KBM-7 (cell line): Measurements from ENCODE around the gene ATP5MG.

ENCODE experiments used
- DNase-seq: peaks from one replicate; pipeline ENCODE4 v3.0.0-alpha.2; 2015
- in situ Hi-C: fragments of 300-500 bp; cut with MboI; formaldehyde crosslinking; loops from 2 replicates; pipeline ENCODE4 v1.14.3; 2020; ENCODE audit warnings: low sequenced_read_pairs, low pct_unique_long_range_greater_than_20kb, mixed read lengths

Gene ATP5MG, protein sequence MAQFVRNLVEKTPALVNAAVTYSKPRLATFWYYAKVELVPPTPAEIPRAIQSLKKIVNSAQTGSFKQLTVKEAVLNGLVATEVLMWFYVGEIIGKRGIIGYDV

DNA sequence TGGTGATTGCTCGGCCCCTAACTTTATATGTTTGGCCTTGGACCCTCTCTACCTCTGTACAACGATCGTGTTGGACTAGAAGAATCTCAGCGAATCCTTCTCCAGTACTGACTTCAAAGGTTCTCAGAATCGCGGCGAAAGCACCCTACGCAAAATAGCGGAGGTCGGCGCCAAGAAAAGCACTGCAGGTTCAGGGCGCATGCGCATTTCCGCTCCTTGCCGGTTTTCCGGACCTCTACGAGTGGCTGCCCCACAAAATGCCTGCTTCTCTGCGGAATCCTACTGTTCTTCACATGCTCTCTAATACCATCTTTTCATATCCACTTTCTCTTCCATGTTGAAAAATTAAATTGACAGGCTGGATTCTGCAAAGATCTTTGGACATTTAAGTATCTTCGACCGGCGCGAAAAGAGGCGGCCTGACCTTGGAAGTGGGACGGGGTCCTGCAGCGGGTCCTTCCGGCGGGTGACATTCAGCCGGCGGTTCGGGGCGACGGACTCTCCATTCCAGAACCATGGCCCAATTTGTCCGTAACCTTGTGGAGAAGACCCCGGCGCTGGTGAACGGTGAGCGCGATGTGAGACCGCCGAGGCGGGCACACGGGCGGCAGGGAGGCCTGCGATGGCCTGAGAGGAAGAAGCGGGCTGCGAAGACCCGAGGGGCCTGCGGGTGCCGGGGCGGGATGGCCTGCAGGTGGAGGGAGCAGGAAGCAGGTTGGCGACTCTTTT, at the start of gene ATP5MG:
Gene ATP5MG, plus strand, starts transcription at position 456 of the 729 bp plus-strand sequence. Its CDS starts 60 bp downstream, at position 516.
- in situ Hi-C loops, result no loop called here
- DNase-seq, result peak; percentile 97

DNA sequence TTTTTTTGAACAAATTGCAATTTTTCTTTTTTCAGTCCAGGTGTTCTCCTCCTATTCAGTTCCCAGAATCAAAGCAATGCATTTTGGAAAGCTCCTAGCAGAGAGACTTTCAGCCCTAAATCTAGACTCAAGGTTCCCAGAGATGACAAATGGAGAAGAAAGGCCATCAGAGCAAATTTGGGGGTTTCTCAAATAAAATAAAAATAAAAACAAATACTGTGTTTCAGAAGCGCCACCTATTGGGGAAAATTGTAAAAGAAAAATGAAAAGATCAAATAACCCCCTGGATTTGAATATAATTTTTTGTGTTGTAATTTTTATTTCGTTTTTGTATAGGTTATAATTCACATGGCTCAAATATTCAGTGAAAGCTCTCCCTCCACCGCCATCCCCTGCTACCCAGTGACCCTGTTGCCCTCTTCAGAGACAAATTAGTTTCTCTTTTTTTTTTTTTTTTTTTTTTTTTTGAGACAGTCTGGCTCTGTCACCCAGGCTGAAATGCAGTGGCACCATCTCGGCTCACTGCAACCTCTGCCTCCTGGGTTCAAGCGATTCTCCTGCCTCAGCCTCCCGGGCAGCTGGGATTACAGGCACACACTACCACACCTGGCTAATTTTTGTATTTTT, 48.2 kb upstream of the ATP5MG start:
- in situ Hi-C loops, result loop anchor here (10.0 kb wide), 1 partner anchor 48 kb away; the partner anchor contains the start of gene CD3E
- peak; percentile 64 for DNase-seq

DNA sequence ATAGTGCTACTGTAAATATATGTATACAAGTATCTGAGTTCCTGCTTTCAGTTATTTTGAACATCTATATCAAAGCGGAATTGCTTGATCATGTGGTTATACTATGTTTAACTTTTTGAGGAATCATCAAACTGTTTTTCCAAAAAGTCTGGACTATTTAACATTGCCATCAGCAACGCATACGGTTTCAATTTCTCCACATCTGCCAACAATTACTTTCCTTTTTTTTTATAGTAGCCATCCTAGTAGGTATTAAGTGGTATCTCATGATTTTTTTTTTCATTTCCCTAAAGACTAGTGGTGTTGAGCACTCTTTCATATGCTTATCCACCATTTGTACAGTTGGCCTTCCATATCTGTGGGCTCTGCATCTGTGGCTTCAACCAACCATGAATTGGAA, 43.3 kb upstream of the ATP5MG start:
- no peak for DNase-seq
- in situ Hi-C loops, result loop anchor here (10.0 kb wide), 1 partner anchor 53 kb away; the partner anchor contains the start of gene CD3E

DNA sequence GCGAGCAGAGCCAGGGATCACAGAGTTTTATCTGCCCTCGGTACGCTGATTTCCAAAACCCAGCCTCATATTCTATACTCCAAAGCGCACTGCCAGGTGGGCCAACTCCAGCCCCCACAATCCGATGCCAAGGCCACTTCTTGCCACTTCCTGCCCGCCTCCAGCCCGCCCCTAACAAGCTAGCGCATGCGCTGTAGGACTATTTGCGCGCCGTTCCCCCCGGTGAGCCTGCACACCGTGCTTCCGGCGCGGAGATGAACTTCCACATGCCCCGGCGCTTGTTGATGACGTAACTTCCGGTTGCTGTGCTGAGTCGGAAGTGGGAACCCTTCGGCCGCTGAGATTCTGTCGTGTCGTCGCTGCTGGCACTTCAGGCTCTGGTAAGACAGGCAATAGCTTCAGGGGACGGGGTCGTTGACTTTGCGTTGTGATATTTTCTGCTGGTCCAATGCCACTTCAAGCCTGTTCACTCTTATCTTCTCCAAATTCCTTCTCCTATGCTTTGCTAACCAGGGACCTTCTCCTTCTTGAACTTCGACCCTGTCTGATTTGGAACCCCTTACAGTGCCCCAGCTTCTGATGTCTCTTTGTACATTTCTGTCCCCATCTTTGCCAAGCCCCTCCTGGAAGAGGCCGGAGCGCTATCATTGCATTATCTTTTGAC, 42.0 kb upstream of the ATP5MG start, which contains the start of gene UBE4A:
Gene UBE4A, plus strand, starts transcription at position 306 of the 664 bp plus-strand sequence. CDS start 5,481 bp downstream, outside the sequence.
- in situ Hi-C loops, result loop anchor here (10.0 kb wide), 1 partner anchor 55 kb away; the partner anchor contains the start of gene CD3E
- peak; percentile 96 for DNase-seq

DNA sequence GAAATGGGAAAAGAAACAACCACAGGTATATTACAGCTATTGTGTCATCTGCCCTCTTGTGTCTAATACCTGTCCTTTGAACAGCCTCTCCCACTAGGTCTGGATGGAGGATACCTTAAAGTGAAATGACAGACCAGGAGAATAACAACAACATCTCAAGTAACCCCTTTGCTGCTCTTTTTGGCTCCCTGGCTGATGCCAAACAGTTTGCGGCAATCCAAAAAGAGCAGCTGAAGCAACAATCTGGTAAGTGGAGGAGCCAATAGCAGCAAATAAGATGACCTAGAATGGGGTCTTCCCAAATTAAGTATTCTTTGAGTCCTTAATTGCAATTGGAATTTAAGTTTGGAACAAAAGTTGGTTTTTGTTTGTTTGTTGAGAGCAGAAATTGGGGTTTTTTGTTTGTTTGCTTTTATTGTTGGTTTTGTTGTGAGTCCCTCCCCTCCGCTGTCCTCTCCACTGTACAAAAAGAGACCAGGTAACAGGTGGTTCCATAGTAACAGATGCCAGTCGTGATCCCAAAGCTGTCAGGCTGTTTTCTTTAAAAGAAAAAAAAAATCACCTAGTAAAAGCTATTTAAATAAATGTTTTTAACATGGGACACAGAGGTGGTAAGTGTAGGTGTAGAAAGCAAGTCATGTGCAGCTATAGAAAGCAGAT, 36.3 kb upstream of the ATP5MG start:
- DNase-seq, result no peak
- in situ Hi-C loops, result no loop called here

DNA sequence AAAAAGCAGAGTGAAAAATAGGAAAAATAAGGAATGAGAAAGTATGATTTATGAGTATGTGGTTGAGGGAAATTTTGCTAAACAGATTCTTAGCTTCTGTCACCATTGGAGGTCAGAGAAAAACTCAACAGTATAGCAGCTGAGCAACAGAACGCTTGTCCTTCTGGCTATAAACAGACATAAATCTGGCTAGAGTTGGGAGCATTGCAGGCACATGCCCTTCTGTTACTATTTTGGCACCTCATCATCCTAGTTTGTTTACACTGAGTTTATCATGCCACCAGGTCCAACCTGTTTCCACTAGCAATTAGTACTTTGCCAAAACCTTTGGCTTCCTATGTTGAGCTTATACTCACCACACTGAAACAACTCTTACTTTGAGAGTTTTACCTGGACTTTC, 35.1 kb upstream of the ATP5MG start:
- in situ Hi-C loops, result no loop called here

DNA sequence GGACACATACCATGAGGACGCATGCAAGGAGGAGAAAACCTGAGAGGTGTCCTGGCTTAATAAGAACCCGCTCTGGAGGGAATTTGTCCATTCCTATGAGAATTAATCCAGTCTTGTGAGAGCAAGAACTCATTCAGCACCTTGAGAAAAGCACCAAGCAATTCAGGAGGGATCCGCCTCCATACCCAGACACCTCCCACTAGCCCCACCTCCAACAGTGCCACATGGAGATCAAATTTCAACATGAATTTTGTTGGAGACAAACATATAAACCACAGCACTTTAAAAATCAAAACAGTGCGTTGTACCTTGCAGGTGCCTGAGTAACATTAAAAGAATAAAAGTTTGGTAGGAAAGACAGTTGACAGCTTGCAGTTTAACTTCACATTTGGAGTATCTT, 30.6 kb upstream of the ATP5MG start:
- no peak for DNase-seq
- in situ Hi-C loops, result no loop called here

More for the DNA sequence above, 35.1 kb upstream of the ATP5MG start:
- DNase-seq, result no peak

DNA sequence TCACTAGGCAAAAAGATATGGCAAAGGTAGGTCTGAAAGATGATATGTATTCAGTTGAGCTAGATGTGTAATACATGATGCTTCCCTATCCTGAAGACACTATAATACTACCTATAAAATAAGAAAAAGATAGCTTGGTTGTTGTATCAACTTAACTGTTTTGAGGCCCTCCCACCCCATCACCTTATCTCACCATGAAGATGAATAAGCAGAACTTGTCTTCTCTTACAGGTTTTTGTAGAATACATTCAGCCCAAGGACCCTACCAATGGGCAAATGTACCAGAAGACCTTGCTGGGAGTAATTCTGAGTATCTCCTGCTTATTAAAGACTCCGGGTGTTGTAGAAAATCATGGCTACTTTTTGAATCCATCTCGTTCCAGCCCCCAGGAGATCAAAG, 28.1 kb upstream of the ATP5MG start:
- in situ Hi-C loops, result no loop called here
- no peak for DNase-seq

DNA sequence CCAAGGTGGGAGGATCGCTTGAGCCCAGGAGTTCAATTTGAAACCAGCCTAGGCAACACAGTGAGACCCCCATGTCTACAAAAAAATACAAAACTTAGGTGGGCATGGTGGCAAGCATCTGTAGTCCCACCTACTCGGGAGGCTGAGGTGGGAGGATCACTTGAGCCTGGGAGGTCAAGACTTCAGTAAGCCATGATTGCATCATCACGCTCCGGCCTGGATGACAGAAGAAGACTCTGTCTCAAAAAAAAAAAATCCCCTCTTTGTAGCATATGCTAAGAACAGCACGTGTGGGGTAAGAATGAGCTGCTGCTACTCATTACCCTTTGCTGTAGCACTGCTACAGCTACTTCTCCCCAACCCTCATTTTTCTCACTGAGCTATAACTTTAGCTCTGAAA, 27.5 kb upstream of the ATP5MG start:
- in situ Hi-C loops, result no loop called here
- DNase-seq, result no peak

DNA sequence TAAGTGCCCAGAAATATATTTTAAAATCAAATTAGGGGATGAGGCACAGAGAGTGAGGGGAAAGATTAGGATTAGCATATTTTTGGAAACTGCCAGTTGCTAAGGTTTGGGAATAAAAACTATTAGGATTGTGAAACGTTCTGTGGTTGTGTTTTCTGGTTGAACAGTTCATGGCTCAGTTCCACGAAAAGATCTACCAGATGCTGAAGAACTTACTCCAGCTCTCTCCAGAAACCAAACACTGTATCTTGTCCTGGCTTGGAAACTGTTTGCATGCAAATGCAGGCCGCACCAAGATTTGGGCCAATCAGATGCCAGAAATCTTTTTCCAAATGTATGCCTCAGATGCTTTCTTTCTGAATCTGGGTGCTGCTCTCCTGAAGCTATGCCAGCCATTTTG, 26.7 kb upstream of the ATP5MG start:
- in situ Hi-C loops, result no loop called here

DNA sequence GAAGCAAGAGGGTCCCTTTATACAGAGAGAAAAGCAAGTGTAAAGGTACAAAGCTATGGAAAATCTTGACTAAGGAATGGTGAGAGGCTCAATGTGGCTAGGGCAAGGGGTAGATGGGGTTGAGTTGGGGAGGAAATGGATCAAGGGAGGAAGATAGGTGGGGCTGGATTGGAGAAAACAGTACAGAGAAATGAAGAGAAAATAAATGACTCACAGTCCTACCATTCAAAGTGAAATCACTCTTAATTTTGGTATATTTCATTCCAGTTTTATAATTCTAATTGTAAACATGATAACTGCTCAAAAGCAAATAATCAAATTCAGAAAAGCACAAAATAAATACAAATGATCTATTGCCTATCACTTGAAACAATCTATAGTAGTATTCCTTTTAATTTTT, 25.4 kb upstream of the ATP5MG start:
- no peak for DNase-seq
- in situ Hi-C loops, result no loop called here

More for the DNA sequence above, 26.7 kb upstream of the ATP5MG start:
- DNase-seq, result no peak

DNA sequence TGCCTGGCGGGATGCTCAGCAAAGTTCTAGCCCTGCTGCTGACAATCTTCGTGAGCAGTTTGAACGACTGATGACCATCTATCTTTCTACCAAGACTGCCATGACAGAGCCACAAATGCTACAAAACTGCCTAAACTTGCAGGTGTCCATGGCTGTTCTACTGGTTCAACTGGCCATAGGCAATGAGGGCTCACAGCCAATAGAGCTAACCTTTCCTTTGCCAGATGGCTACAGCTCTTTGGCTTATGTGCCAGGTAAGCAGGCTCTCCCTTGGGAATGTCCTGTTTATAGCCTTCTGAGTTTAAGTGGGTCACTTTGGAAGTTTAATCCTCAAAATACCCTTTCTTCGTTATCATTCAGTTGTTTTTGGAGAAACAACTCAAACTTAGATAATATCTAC, 21.9 kb upstream of the ATP5MG start:
- DNase-seq, result no peak
- in situ Hi-C loops, result no loop called here

DNA sequence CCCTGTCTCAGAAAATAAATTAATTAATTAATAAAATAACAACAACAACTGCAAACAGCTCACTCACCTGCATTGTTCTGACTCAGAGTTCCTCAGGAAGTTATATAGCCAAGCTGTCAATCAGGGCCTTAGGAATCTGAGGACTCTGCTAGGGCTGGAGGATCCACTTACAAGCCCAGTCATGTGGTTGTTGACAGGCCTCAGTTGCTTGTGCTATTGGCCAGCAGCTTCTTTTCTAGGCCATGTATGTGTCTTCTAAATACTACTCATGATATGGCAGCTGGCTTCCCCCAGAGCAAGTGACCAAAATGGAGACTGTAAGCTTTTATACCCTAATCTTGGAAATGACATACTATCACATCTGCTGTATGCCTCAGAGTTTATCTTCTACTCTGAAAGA, 20.8 kb upstream of the ATP5MG start:
- DNase-seq, result no peak
- in situ Hi-C loops, result no loop called here

DNA sequence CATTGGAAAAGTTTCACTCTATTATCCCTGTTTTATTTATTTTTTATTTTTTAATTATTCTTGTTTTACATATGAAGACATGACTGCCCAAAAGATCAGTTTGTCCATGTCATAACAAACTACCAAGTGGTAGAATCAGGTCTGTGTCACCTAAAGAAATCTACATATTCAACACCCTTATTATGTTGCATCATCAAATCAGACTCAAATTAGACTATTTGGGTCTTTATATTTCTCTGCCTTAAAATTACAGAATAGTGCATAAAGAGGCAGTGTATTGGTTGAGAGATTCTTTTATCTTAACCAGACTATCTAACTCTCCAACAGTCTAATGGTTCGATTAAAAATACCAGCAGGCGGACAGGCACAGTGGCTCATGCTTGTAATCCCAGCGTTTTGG, 18.5 kb upstream of the ATP5MG start:
- no peak for DNase-seq
- in situ Hi-C loops, result no loop called here

DNA sequence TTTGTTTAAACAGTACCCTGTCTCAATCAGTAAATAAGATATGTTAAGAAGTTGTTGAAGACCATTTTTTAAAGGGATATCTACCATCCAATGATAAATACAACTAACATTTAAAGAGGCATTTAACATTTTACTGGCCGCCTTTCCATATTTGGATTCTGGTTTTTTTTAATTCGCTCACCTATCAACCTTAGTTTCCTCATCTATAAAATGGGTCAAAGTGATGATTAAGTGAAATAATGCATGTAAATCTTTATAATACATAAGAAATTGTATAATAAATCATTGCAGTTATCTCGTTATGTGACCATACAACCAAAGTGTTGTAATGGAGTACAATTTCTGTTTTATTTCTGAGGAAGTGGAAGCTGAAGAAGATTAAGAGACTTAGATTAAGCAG, 17.7 kb upstream of the ATP5MG start:
- no peak for DNase-seq
- in situ Hi-C loops, result no loop called here

DNA sequence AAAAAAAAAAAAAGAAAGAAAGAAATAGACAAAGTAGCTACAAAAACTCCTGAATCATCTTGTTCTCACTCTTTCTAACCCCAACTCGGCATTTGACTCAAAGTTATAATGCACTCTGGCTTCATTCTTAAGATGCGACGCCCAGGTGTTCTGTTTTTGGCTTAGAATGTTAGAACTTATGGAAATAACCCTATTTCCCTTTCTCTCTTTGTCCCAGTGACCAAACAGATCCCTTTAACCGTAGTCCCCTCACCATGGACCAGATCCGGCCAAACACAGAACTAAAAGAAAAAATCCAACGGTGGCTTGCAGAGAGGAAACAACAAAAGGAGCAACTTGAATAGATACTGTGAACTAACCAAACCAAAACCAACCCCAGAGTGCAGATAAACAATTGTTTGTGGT, 5.3 kb upstream of the ATP5MG start:
- DNase-seq, result no peak
- in situ Hi-C loops, result no loop called here

DNA sequence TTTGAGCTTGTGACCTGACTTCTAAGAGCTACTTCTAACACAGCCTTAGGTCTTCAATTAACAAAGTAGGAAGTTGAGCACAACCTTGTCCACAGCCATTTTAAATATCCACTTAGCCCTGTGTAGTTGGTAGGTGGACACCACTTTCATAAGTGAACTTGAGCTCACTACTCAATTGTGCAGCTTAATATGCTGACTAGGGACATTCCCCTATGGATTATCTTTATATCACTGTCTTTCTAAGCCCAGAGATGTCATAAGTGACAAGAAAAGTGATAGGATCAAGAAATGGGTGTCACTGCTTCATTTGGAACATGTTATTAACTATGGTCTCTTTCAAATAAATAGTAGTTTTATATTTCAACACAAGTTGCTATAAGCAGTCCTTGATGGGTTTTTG, 4.0 kb upstream of the ATP5MG start:
- in situ Hi-C loops, result no loop called here
- no peak for DNase-seq

DNA sequence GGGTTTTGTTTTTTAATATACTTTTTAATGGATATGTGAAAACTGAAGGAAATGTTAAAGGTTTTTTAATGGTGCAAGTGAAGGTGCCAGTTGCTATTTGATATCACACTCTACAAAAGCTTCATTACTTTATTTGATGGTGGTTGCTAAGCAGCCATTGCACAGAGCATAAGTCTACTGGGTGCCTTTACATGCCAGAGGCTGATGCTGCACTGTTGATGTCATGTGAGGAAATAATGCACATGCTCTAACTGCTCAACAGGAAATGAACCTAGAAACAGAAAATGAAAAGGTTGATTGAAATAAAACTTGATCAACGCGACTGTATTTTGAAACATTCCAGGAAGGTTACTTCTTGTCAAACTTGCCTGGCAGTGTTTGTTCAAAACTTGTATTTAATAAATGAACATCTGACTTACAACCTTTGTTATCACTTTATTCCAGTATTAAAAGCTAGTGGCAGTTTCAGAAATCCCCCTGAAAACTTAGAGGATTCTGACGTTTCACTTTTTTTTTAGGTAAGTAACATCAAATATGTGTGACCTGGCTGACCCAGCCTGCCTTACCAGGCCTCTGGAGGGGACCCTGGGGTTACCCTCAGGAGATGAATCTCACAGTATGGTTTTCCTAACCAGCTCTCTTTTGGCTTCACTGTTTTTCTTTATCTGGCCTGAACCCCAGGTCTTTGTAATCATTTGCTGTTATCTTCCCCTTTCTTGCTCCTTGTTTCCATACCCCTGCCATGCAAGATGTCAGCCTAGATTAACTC, 2.4 kb upstream of the ATP5MG start:
- in situ Hi-C loops, result no loop called here
- DNase-seq, result no peak
